ENCODE measurements around the gene FLAD1. TPM values are rescaled to one million over a fixed set of nuclear protein-coding genes. Genes with fewer than 3 reads are reported as not detected.

FLAD1 gene
- total RNA-seq, 4 donors from 2014 or later = 17.4 to 33.6 (median 23.6) TPM

DNA sequence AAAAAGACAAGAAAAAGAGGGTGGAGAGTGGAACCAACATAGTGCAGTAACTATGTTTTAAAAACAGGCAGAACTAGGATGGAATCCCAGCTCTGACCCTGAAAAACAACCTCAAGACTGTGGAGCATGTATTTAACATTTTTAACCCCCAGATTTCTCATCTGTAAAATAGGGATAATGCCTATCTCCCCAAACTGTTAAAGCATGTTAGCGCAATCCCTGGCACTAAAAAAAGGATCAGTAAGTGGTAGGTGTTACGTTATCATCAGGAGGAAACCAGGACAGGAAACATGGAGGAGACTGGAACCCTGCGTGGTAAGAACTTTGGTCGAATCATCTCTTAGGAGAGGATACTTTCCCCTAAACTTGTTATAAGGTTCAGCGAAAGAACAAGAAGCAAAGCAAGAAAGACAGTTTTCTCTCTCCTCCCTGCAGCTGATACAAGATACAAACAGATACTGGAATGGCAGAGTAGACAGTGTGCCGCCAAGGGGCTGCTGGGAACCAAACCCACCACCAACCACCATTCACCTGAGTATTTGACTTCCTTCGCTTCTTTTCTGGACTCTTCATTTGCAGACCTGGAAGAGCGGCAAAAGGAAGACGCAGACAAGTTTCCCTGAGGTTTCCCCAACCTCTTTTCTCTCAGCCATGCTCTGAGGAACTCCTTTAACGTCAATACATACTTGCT is 22.6 kb upstream of the FLAD1 start:
- Histone ChIP-seq H3K9me3 (no peaks in the 10 kb centered on the region), H3K27me3 (no peaks in the 10 kb centered on the region), H3K4me3 (peak overlapping the region; percentile 77 to 96 (median 94)), H3K4me1 (peaks cover 0 to 62% (median 29%) of the 10 kb centered on the region in 4 donors), H3K36me3 (peaks cover 0 to 50% (median 3%) of the 10 kb centered on the region in 3 donors), H3K27ac (peak overlapping the region in 3 of 4 donors; percentile 94 to 99 (median 99))
- 50% methylated on average over 10 of the region's 10 CpGs for WGBS, 2 donors
- no peak for TF ChIP-seq EP300 (IDR thresholded peaks at IDR 0.05)
- TF ChIP-seq, protein P1, sequence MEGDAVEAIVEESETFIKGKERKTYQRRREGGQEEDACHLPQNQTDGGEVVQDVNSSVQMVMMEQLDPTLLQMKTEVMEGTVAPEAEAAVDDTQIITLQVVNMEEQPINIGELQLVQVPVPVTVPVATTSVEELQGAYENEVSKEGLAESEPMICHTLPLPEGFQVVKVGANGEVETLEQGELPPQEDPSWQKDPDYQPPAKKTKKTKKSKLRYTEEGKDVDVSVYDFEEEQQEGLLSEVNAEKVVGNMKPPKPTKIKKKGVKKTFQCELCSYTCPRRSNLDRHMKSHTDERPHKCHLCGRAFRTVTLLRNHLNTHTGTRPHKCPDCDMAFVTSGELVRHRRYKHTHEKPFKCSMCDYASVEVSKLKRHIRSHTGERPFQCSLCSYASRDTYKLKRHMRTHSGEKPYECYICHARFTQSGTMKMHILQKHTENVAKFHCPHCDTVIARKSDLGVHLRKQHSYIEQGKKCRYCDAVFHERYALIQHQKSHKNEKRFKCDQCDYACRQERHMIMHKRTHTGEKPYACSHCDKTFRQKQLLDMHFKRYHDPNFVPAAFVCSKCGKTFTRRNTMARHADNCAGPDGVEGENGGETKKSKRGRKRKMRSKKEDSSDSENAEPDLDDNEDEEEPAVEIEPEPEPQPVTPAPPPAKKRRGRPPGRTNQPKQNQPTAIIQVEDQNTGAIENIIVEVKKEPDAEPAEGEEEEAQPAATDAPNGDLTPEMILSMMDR (IDR thresholded peaks at IDR 0.05) = no peak
- no peak for TF ChIP-seq POLR2A (IDR thresholded peaks at IDR 0.05)
- no peak for DNase-seq (ENCODE audit: low spot score in 2 of 2)

DNA sequence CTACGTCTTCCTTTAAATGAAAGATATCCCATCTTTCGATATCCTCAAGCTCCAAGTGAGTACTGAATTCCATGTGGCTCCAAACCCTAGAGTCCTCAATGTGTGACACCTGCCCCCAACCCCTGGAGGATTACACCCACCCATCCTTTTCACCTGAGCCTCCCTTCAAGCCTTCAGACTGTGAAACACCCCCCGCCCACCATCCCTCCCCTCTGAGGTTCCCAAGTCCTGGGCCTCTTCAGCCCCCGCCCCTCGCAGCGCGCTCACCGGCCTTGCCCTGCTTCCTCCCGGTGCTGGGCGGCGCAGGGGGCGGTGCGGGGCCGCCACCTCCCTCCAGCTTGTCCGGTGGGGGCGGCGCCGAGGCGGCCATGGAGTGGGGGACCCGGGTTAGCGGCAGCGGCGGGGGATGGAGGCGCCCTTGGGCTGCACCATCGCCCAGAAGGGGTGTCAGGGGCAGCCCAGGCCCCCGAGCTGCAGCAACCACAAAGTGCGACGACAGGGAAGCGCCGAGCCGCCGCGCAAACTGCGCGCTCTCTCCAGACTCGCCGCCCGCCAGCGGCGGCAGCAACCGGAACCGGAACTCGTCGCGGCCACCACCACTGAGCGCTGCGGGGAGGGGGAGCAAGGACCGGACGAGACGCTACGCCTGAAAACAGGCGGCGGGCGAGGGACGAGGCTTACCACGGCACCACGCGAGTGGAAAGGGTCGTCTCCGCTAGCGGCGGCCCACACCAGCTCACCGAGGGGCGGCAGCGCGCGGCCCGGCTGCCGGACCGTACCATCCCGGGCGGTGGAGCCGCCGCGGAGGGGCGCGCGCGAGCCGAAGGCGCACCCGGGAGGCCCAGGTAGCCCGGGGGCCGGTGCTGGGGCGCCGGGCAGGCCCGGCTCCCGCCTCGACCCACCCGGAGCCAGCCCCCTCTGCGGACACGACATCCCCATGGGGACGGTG is 21.7 kb upstream of the FLAD1 start, which contains the start of gene PYGO2:
Gene PYGO2, minus strand, starts transcription at position 576 of the 949 bp plus-strand sequence. Its CDS starts 206 bp downstream, at position 370.
- peak within 1 kb of the TSS; percentile 94 to 100 (median 99) for H3K27ac ChIP-seq
- peak in 1 of 2 donors; percentile 90 for TF ChIP-seq EP300 (IDR thresholded peaks at IDR 0.05)
- TF ChIP-seq, protein P1 (IDR thresholded peaks at IDR 0.05) = peak; percentile 63 to 99 (median 88)
- peak; percentile 53 to 79 for TF ChIP-seq POLR2A (IDR thresholded peaks at IDR 0.05)
- 0% methylated on average over 31 to 72 of the region's 93 CpGs for WGBS, 2 donors
- H3K4me1 ChIP-seq = peaks cover 0 to 58% (median 27%) of the 10 kb centered on the region in 4 donors
- peak within 1 kb of the TSS; percentile 77 to 96 (median 94) for H3K4me3 ChIP-seq
- H3K36me3 ChIP-seq = peaks cover 0 to 59% (median 10%) of the 10 kb centered on the region in 3 donors
- peak; percentile 61 to 63 for DNase-seq (ENCODE audit: low spot score in 2 of 2)
- H3K27me3 ChIP-seq = no peaks in the 10 kb centered on the region
- H3K9me3 ChIP-seq = no peaks in the 10 kb centered on the region

DNA sequence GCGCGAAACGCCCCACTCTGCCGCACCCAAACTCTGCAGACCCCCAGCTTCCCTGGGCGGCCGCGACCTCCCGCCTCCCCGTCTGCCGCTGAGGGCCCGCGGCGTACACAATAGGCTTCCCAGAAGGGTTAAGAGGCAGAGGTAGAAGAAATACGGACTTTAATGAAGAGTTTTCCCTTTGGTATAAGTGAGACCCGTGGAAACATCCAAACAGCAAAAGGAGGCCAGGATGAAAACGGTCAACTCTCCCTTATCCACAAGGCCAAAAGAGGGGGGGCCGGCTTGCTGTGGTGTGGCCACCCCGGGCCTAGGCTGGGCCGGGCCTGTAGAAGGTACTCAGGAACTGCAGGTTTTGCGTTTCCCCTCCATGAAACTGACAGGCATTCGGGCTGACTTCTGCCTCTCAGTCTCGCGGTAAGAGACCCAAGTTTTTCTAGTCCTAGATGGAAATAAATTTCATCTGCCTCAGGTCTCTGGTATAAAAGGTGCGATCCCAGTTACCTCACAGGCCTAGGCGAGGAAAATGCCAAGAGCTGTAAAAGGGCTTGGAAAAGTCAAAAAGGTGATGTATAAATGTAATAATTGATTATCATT is 20.9 kb upstream of the FLAD1 start:
- Histone ChIP-seq H3K36me3 (peaks cover 0 to 67% (median 12%) of the 10 kb centered on the region in 3 donors), H3K4me3 (peak overlapping the region; percentile 77 to 96 (median 94)), H3K27ac (peak overlapping the region; percentile 94 to 100 (median 99)), H3K27me3 (no peaks in the 10 kb centered on the region), H3K4me1 (peaks cover 0 to 57% (median 19%) of the 10 kb centered on the region in 4 donors), H3K9me3 (no peaks in the 10 kb centered on the region)
- no peak for TF ChIP-seq EP300 (IDR thresholded peaks at IDR 0.05)
- TF ChIP-seq, protein P1 (IDR thresholded peaks at IDR 0.05) = no peak
- TF ChIP-seq POLR2A (IDR thresholded peaks at IDR 0.05) = no peak
- DNase-seq (ENCODE audit: low spot score in 2 of 2) = peak in 1 of 2 donors; percentile 24
- 3 to 4% methylated on average over 19 to 25 of the region's 25 CpGs for WGBS, 2 donors

DNA sequence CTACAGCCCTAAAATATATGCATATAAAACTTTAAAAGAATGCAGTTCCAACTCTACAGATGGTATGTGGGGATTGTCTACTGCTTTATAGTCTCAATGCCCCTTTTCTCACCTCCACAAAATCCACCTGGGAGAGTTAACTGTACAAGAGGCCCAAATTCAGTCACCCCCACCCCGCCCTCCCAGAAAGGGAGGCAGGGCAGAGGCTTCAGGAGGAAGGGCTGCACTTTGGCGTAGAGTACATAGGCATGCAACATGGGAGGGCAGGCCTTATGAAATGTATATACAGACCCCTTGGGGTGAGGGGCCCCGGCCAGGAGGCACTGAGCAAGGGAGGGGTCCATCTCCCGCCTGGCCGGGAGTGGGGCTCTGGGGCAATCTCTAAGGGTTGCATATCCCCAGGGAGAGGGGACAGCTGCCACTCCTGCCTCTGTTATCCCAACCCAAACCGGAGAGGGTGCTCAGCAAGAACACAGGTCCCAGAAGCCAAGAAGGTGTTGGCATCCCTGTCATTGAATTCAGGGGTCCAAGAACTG is 20.3 kb upstream of the FLAD1 start:
- H3K4me1 ChIP-seq = peaks cover 0 to 54% (median 18%) of the 10 kb centered on the region in 4 donors
- WGBS, 2 donors = 47 to 53% methylated on average over 6 of the region's 6 CpGs
- no peaks in the 10 kb centered on the region for H3K27me3 ChIP-seq

More for the DNA sequence above, 20.3 kb upstream of the FLAD1 start:
- DNase-seq (ENCODE audit: low spot score in 2 of 2) = no peak
- TF ChIP-seq EP300 (IDR thresholded peaks at IDR 0.05) (no peak), POLR2A (IDR thresholded peaks at IDR 0.05) (no peak)
- TF ChIP-seq, protein P1 (IDR thresholded peaks at IDR 0.05) = no peak
- no peaks in the 10 kb centered on the region for H3K9me3 ChIP-seq
- H3K27ac ChIP-seq = peak overlapping the region in 3 of 4 donors; percentile 14 to 99 (median 94)
- H3K36me3 ChIP-seq = peaks cover 0 to 73% (median 18%) of the 10 kb centered on the region in 3 donors
- peak overlapping the region in 3 of 4 donors; percentile 77 to 96 (median 94) for H3K4me3 ChIP-seq

Data from tibial nerve (tissue), 4 donors.